A549 (cell line): ENCODE measurements around the gene COL5A1.

Source experiments
- CTCF ChIP-seq: fragments of >200 bp; sonication (Bioruptor Twin); formaldehyde crosslinking; IDR thresholded peaks from 3 replicates; pipeline ENCODE4 v1.5.1; 2016
- POLR2AphosphoS2 ChIP-seq: conservative IDR thresholded peaks from 2 replicates; pipeline ENCODE4 v1.6.1; 2012; ENCODE audit warnings: low read length, improper control_type of control experiment, inconsistent platforms

DNA sequence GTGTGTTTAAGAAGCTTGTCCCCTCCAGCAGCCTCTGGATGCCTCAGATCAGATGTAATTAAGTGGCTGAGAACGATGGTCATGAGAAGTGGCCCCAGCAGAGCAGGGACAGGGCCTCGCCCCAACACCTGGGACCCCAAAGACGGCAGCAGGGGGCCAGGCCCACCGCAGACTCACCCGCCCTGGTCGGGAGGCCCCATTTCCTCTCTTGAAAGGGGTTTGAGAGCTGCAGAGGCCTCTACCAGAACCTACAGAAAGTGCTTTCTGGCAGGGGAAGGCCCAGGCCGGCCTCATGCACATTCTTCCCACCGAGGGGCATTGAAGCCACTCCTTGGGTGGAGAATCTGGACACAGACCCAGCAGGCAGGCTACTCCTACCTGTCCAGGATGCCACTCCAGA lies 153.8 kb downstream of the COL5A1 start:
- TF ChIP-seq CTCF (no peak), POLR2AphosphoS2 (no peak)
